Activated T-cell treated with anti-CD3 and anti-CD28 coated beads, Interleukin-2, amount 50 U/mL, for 4 hours (primary cell): ENCODE data around the gene LGALS9B. TPM values are rescaled to one million over a fixed set of nuclear protein-coding genes. Genes with fewer than 3 reads are reported as not detected.
A peak's percentile ranks its signal among the peaks of the same experiment; 100 is the strongest.
"Not testable (repeated sequence)": the region's sequence is repeated elsewhere in the genome, so short reads cannot be mapped to it uniquely, and the experiment has no call there.

Experiments
- ATAC-seq, 2 donors: fragments of 200-7000 bp; cut with Tn5 transposase; one replicate each; pipeline ENCODE4 v1.10.0; 2021
- DNase-seq: peaks from one replicate; pipeline ENCODE4 v3.0.0-alpha.2; 2020
- H3K27me3 Mint-ChIP-seq: one replicate; pipeline ENCODE4 v1.8.0; 2021; ENCODE audit warnings: low read depth, mixed read lengths
- H3K36me3 Mint-ChIP-seq: one replicate; pipeline ENCODE4 v1.8.0; 2022; ENCODE audit warnings: mixed read lengths; ENCODE audit not compliant: insufficient read depth
- H3K4me1 Mint-ChIP-seq: one replicate; pipeline ENCODE4 v1.8.0; 2021; ENCODE audit warnings: low read depth, mixed read lengths
- H3K4me3 Mint-ChIP-seq: one replicate; pipeline ENCODE4 v1.8.0; 2021; ENCODE audit warnings: mild to moderate bottlenecking, moderate library complexity, mixed read lengths
- H3K9me3 Mint-ChIP-seq: one replicate; pipeline ENCODE4 v1.8.0; 2021; ENCODE audit warnings: mixed read lengths
- total RNA-seq, 3 donors: library from RNA; stranded (reverse); gene quantifications; one replicate each; pipeline ENCODE4 v1.2.1, GENCODE V29; 2021

LGALS9B gene
- not detected for total RNA-seq

GRCh38 chr17:20467447-20467846 lies at the start of gene LGALS9B:
Gene LGALS9B (minus strand): TSS chr17:20467539. CDS start chr17:20467470, 69 bp downstream.
- DNase-seq, H3K4me1 Mint-ChIP-seq, H3K4me3 Mint-ChIP-seq, H3K27me3 Mint-ChIP-seq, H3K36me3 Mint-ChIP-seq, H3K9me3 Mint-ChIP-seq: not testable (repeated sequence)
- ATAC-seq: peak in 1 of 2 donors; percentile 46

GRCh38 chr17:20516986-20517385 lies 49.6 kb upstream of the LGALS9B start:
- not testable (repeated sequence) for ATAC-seq, DNase-seq, H3K27me3 Mint-ChIP-seq, H3K4me3 Mint-ChIP-seq, H3K4me1 Mint-ChIP-seq, H3K36me3 Mint-ChIP-seq, H3K9me3 Mint-ChIP-seq

GRCh38 chr17:20515099-20515498 lies 47.8 kb upstream of the LGALS9B start:
- not testable (repeated sequence) for H3K36me3 Mint-ChIP-seq, H3K9me3 Mint-ChIP-seq, H3K27me3 Mint-ChIP-seq, ATAC-seq, H3K4me3 Mint-ChIP-seq, DNase-seq, H3K4me1 Mint-ChIP-seq

- H3K4me3 Mint-ChIP-seq, H3K9me3 Mint-ChIP-seq, H3K27me3 Mint-ChIP-seq, H3K4me1 Mint-ChIP-seq, DNase-seq, ATAC-seq, H3K36me3 Mint-ChIP-seq: not testable (repeated sequence)
Measured at GRCh38 chr17:20513539-20513938, 46.2 kb upstream of the LGALS9B start.

GRCh38 chr17:20512378-20512777 lies 45.0 kb upstream of the LGALS9B start:
- not testable (repeated sequence) for H3K27me3 Mint-ChIP-seq, ATAC-seq, H3K36me3 Mint-ChIP-seq, H3K4me1 Mint-ChIP-seq, DNase-seq, H3K9me3 Mint-ChIP-seq, H3K4me3 Mint-ChIP-seq

GRCh38 chr17:20511778-20512177 lies 44.4 kb upstream of the LGALS9B start:
- ATAC-seq, H3K9me3 Mint-ChIP-seq, H3K4me3 Mint-ChIP-seq, H3K36me3 Mint-ChIP-seq, DNase-seq, H3K27me3 Mint-ChIP-seq, H3K4me1 Mint-ChIP-seq: not testable (repeated sequence)

- H3K4me1 Mint-ChIP-seq, H3K27me3 Mint-ChIP-seq, ATAC-seq, DNase-seq, H3K4me3 Mint-ChIP-seq, H3K9me3 Mint-ChIP-seq, H3K36me3 Mint-ChIP-seq: not testable (repeated sequence)
Measured at GRCh38 chr17:20505333-20505732, 38.0 kb upstream of the LGALS9B start.

GRCh38 chr17:20504388-20505066 lies 37.2 kb upstream of the LGALS9B start:
- ATAC-seq, H3K9me3 Mint-ChIP-seq, DNase-seq, H3K27me3 Mint-ChIP-seq, H3K4me1 Mint-ChIP-seq, H3K36me3 Mint-ChIP-seq, H3K4me3 Mint-ChIP-seq: not testable (repeated sequence)

- not testable (repeated sequence) for H3K4me3 Mint-ChIP-seq, ATAC-seq, H3K4me1 Mint-ChIP-seq, DNase-seq, H3K9me3 Mint-ChIP-seq, H3K36me3 Mint-ChIP-seq, H3K27me3 Mint-ChIP-seq
Measured at GRCh38 chr17:20501896-20502295, 34.6 kb upstream of the LGALS9B start.

- not testable (repeated sequence) for ATAC-seq, H3K4me3 Mint-ChIP-seq
Measured at GRCh38 chr17:20500346-20500745, 33.0 kb upstream of the LGALS9B start.

GRCh38 chr17:20495420-20495819 lies 28.1 kb upstream of the LGALS9B start:
- H3K27me3 Mint-ChIP-seq, ATAC-seq, H3K9me3 Mint-ChIP-seq, DNase-seq, H3K36me3 Mint-ChIP-seq, H3K4me1 Mint-ChIP-seq, H3K4me3 Mint-ChIP-seq: not testable (repeated sequence)

More at GRCh38 chr17:20500346-20500745, 33.0 kb upstream of the LGALS9B start:
- not testable (repeated sequence) for H3K27me3 Mint-ChIP-seq, H3K4me1 Mint-ChIP-seq, H3K36me3 Mint-ChIP-seq, H3K9me3 Mint-ChIP-seq, DNase-seq

GRCh38 chr17:20494735-20495134 lies 27.4 kb upstream of the LGALS9B start:
- not testable (repeated sequence) for H3K9me3 Mint-ChIP-seq, DNase-seq, H3K27me3 Mint-ChIP-seq, ATAC-seq, H3K36me3 Mint-ChIP-seq, H3K4me1 Mint-ChIP-seq, H3K4me3 Mint-ChIP-seq

GRCh38 chr17:20494147-20494546 lies 26.8 kb upstream of the LGALS9B start:
- not testable (repeated sequence) for H3K4me3 Mint-ChIP-seq, ATAC-seq, H3K9me3 Mint-ChIP-seq, H3K36me3 Mint-ChIP-seq, H3K4me1 Mint-ChIP-seq, DNase-seq, H3K27me3 Mint-ChIP-seq

GRCh38 chr17:20492971-20493370 lies 25.6 kb upstream of the LGALS9B start:
- not testable (repeated sequence) for H3K4me3 Mint-ChIP-seq, H3K4me1 Mint-ChIP-seq, ATAC-seq, H3K27me3 Mint-ChIP-seq, H3K36me3 Mint-ChIP-seq, DNase-seq, H3K9me3 Mint-ChIP-seq

- H3K27me3 Mint-ChIP-seq, ATAC-seq, H3K4me3 Mint-ChIP-seq, DNase-seq, H3K9me3 Mint-ChIP-seq, H3K36me3 Mint-ChIP-seq, H3K4me1 Mint-ChIP-seq: not testable (repeated sequence)
Measured at GRCh38 chr17:20492099-20492498, 24.8 kb upstream of the LGALS9B start.
